HG02759 (cell line): ENCODE results near the gene ATG7.
A peak's percentile ranks its signal among the peaks of the same experiment; 100 is the strongest.
"Not testable (repeated sequence)": the region's sequence is repeated elsewhere in the genome, so short reads cannot be mapped to it uniquely, and the experiment has no call there.

ENCODE experiments used
- ATAC-seq: cut with Tn5 transposase; IDR thresholded peaks from one replicate; pipeline ENCODE4 v1.9.1; 2021; ENCODE audit warnings: mild to moderate bottlenecking, moderate library complexity; ENCODE audit not compliant: unreplicated experiment

ATG7 gene

DNA sequence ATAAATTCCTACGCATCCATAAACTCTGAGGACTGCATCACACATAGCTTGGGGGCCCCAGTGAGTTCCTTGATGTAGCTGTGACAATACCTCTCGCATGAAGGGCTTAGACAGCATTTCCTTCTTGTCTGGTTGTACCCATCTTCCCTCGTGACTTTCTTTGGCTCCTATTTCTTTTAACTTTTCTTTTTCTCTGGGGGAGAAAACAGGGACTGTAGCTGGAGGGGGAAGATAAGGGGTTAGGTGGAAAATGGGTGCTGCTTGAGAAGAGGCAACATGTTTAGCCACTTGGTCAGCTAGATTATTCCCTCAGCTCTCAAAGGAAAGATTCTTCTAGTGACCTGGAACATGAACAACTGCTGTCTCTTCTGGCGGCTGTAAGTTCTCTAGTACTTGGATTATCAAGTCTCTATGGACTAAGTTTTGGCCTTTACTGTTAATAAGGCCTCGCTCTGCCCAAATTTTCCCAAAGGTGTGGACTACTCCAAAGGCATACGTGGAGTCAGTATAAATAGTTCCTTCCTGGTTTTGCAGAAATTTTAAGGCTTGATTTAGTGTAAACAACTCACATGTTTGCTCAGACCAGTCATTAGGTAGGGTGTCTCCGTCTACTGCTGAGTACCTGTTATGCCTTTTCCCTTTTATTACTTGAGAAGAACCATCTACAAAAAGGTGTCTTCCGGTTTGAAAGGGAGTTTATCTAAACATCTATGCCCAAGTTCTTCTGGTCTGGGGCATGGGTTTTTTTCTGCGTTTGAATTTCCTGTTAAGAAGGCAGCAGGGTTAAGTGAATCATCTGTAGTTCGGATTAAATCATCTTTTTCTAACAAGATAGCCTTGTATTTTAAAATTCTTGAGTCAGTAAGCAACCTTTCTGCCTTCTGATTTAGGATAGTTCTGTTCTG is 21.0 kb upstream of the ATG7 start:
- no peak for ATAC-seq

DNA sequence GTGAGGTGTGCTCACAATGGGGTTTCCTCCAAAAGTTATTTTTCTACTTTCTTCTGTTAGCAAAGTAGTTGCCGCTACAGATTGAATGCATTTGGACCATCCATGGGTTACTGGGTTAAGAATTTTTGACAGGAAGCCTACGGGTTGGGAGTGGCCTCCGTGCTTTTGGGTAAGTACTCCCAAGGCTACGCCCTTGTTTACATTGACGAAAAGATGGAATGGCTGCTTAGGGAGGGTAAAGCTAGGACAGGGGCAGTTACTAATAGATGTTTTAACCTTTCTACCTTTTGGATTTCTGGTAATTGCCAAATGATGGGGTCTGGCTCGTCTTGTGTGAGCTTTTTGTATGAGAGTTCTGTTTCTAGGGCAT is 20.4 kb upstream of the ATG7 start:
- no peak for ATAC-seq

DNA sequence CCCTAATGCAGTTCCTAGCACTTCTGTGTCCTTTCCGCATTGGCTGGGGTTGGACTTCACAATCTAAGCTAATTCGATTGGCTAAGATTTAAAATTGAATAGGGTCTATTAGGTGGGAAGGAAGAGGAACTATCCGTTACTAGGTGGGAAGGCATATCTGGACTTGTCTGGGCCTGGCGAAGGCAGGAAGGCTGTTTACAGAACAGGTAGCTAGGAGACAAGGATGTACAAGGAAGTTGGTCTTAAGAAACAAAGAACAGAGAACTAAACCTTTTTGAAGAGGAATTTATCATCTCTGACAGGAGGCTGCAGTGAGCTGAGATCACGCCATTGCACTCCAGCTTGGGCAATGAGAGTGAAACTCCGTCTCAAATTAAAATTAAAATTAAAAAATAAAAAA is 17.3 kb upstream of the ATG7 start:
- no peak for ATAC-seq

DNA sequence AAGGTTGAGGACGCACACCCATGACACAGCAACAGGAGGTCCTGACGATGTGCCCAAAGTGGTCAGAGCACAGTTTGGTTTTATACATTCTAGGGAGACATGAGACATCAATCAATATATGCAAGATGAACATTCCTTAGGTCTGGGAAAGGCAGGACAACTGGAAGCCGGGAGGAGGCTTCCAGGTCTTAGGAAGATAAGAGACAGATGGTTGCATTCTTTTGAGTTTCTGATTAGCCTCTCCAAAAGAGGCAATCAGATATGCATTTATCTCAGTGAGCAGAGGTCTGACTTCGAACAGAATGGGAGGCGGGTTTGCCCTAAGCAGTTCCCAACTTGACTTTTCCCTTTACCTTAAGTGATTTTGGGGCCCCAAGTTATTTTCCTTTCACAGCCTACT is 16.7 kb upstream of the ATG7 start:
- ATAC-seq, result not testable (repeated sequence)

DNA sequence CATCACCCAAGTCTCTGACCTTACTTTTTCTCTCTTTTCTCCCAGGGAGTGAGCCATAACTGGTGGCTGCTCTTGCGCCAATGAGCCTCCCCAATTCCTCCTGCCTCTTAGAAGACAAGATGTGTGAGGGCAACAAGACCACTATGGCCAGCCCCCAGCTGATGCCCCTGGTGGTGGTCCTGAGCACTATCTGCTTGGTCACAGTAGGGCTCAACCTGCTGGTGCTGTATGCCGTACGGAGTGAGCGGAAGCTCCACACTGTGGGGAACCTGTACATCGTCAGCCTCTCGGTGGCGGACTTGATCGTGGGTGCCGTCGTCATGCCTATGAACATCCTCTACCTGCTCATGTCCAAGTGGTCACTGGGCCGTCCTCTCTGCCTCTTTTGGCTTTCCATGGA is 13.2 kb upstream of the ATG7 start:
- no peak for ATAC-seq

DNA sequence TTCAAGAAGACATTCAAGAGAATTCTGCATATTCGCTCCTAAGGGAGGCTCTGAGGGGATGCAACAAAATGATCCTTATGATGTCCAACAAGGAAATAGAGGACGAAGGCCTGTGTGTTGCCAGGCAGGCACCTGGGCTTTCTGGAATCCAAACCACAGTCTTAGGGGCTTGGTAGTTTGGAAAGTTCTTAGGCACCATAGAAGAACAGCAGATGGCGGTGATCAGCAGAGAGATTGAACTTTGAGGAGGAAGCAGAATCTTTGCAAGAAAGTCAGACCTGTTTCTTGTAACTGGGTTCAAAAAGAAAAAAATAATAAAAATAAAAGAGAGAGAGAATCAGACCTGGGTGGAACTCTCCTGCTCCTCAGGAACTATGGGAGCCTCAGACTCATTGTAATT is 11.7 kb upstream of the ATG7 start:
- ATAC-seq, result no peak

DNA sequence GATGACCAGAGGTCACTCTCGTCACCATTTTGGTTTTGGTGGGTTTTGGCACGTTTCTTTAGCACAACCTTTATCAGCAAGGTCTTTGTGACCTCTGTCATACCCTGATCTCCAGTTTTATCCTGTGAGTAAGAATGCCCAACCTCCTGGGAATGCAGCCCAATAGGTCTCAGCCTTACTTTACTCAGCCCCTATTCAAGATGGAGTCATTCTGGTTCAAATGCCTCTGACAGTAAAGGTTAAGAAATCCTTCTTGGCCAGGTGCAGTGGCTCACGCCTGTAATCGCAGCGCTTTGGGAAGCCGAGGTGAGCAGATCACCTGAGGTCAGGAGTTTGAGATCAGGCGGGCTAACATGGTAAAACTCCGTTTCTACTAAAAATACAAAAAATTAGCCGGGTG is 3.2 kb upstream of the ATG7 start:
- ATAC-seq, result no peak

DNA sequence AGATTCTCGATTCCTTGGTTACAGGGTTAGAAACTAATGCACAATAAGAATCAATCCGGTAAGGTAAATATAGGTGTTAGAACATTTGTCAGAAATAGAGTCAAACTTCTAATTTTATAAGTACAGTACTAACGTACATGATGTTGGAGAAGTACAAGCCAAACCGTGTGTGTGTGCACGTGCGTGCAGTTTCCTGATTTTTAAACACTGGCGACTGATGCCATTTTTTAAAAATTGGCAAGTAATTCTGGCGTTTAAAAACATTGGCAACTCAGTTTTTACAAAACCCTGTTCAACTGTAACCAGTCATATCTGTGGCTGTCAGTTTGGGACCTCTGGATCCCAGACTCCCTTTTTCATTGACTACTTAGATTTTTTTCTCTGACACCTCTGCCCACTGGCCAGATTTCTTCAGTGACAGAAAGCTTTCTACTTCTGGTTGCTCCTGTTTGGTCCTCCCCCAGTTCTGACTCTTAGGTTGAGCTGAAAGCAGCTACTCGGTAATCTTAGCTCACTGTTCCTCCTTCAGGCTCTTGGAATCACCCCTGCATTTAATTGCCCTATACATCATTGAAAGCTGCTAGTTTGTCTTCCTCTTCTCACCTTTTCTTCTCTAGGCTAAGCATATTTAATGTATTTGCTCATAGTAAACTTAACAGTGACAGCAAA is 843 bp downstream of the ATG7 start:
- no peak for ATAC-seq

DNA sequence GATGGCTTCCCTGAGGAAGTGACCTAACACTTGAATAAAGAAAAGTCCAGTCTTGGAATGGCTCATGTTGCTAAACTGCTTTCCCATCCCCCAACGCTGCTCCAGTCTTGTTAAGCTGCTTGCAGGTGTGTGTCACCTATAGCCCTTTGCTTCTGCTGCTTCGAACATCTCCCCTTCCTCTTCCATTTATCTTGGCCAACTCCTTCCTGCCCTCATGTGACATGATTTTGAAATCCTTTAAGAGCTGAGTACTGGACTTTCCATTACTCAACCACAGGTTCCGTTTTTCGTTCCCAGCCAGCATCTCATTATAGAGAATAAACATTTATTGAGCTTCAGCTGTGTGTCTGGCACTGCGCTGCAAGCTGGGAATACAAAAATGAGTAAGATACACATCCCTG is 1.7 kb downstream of the ATG7 start:
- no peak for ATAC-seq

DNA sequence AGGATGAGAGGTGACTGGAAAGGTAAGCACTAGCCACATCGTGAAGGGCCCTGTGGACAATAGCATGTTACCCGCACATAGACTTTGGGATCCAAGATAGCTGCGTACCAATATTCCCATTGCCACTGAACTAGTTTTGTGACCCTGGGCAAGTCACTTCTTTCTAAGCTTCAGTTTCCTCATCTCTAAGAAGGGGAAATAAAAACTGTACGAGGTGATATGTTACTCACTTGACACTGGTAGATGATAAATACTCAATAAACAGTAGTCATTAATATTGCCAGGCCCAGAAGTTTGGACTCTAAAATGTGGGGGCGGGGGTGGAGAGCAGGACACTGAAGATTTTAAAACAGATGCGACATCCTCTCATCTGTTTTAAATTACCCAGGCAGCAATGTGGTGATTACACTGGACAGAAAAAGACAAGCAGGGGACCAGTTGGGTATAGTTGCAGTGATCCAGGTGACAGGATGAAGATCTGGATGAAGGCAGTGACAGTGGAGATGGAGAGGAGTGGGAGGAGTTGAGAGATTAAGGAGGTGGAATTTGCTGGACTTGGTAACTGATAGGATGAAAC is 2.5 kb downstream of the ATG7 start:
- ATAC-seq, result no peak

DNA sequence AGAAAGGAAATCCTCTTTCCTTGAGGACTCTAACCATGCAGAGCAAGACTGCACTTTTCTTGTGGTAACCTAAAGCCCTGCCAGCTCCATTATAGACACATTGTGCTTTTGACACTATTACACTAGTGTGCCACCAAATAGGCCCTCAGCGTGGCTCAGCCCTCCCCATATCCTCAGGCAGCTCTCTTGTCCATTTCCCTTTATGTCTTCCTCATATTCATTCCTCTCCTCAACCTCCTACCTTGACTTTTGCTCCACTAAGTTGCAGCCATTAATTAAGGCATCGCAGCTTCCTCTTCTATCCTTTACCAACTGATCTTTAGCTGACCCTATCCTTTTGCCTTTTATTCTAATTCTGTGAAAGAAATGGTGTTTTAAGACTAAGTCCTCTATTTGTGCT is 3.7 kb downstream of the ATG7 start:
- ATAC-seq, result no peak

DNA sequence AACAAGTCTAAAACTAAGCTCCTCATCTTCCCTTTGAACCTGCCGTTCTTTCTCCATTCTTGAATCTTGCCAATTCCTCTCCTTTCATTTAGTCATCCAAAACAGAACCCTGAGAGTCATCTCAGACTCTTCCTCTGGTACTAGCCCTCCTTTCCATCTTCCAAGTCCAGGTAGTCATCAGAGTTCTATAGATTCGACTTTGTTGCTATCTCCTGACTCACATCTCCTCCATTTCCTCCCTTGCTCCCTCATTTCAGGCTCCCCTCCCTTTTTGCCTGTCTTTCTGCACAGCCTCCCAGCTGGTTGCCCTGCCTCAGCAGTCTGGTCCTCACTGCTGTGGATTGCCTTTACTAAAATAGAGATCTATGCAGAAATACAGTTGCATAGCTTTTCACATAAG is 4.7 kb downstream of the ATG7 start:
- ATAC-seq, result no peak

DNA sequence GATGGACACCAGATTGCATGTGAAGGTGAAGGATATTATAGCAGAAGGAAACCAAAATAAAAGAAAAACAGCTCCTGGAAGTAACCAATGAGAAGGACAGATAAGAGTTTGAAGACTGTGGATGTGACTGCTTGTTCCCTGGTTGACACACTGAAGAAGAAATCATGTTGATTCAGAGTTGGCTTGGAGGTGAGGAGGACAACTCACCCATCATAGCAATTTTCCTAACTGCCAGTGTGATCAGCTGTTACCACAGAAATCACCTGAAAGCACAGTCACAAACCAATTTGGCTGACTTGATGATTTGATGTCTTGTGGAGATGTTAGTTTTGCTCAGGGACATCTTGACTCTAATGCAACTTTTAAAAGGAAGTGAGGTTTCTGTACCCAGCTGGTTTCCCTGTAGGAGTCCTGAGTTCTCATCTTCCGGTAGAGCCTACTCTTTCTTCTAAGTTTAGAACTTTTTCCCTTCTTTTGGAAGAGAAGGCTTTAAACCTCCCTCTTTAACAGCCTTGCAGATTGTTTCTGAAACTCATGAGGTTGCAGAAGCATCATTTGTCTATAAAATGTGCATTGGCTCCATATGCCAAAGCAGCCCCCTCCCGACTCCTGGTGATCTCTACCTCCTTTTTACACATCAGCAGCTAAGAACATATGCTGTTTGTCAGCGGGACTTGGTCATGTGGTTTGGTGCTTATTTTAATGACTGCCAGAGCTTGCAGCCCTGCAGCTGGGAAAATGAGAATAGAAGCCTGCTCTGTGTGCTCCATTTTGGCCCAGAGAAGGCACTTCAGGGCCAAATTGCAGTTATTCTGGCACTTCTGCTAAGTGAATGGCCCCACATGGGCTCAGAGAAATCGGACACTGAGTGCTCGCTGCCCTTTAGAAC is 10.3 kb downstream of the ATG7 start:
- ATAC-seq, result no peak

DNA sequence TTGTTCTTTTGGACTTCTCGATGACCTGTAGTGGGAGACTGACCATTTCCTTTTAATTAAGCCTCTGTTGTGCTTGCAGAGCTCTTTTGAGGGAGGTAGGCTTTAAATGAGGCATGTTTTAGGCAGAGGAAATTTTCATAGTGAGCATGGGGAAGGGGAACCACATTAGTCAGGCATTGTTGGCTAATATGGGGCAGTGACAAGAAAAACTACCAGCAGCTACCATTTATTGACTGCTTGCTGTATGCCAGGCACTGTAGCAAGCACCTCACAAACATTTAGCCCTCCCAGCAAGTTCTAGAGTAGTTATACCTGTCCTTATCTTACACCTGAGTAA is 10.9 kb downstream of the ATG7 start:
- ATAC-seq, result no peak

DNA sequence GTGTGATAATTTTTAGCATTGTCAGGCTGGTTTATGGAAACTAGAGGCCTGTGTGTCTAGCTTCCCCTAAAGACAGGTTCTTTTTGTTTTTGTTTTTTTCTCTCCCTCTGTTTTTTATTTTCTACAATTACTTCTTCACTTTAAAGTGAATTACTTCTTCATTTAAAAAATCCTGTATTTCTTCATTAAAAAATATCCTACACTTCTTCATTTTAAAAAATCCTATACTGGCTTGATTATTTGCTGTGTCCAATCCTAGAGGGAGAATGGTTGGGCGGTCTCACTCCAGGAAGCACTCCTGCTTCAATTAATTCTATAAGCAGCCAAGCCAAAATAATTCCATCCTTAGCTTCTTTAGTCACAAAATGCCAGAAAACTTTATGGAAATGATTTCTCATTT is 11.8 kb downstream of the ATG7 start:
- ATAC-seq, result no peak

DNA sequence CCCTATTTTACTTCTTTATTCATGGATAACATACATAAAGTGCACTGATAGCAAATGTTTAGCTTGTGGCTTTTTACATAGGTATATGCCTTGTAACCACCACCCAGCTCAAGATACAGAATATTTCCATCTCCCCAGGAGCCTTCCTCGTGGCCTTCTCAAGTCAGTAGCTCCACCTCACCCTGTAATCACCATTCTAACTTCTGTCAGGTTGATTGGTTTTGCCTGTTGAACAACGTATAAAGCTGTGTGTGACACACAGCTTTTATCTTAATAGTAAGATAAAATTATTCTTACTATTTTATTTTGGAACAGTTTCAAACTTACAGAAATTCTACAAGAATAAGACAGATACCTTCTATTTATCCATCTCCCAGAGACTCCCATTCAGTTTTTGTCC is 13.3 kb downstream of the ATG7 start:
- no peak for ATAC-seq

DNA sequence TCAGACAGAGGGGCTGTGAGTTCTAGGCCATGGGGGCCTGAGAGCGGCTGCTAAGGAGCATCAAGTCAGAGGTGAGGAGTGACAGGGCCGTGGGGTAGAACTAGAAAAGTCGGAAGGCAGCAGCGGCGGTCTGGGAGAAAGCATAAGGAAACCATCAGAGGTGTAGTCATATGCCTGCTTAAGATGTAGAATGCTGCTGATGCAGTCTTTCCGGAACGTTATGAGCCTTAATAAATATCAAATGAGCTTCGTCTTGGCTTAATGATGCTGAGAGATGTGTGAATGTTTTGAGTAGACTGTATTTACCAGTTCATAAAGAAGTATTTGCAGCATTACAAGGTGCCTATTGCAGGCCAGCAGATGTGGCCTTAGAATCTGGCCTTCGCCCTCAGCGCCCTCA is 15.2 kb downstream of the ATG7 start:
- ATAC-seq, result no peak

DNA sequence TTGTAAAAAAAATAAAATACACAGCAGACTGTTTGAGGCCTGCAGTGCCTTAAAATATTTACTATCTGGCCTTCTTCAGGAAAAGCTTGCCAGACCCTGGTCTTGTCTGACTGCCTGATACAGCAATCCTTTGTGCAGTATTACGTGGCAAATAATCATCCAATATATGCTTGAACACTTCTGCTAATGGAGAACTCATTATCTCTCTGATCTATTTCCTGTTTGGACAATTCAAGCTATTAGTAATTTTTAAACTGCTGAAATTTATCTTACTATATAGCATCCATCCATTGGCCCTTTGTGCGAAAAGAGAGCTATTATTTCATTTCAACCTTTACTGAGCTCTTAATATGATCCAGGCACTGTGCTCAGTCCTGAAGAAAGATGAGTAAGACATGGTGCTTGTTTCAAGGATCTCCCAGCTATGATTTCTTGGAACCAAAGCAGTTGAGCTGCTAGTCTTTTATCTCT is 15.9 kb downstream of the ATG7 start:
- no peak for ATAC-seq

DNA sequence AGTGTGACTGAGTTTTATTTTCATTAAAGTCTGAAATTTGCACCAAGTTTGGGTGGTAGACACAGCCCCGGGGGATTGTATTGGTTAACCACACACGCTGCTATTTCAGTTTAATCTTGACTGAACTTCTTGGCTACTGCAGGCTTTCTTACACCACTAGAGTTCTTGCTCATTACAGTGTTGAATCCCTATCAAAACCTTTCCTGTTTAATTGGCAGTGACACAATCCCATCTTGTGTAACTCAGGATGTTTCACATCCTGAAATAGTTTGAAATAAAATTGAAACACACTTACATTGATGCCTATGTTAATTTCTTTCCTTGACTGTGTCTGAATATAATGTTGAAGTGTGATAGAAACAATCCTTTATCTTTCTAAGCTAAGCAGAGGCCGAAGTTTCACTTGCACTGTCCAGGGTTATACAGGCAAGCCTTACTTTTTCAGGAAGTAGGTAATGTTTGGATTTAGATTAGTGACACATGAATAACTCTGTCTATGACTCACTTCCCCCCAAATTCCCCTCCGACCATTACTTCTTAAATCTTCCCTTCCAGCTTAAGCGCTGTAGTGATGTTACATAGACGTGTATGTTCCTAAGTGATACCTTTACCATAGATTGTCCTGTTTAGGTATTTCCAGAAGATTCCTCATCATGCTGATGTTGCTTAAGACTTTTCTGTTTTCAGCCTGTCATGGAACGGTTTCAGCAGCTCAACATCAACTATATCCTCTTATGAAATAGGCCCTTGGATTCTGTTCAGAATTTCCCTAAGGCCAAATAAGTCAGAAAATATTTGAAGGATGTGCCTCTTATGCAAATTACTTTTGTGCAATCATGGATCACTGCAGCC is 16.8 kb downstream of the ATG7 start:
- ATAC-seq, result peak; percentile 77

DNA sequence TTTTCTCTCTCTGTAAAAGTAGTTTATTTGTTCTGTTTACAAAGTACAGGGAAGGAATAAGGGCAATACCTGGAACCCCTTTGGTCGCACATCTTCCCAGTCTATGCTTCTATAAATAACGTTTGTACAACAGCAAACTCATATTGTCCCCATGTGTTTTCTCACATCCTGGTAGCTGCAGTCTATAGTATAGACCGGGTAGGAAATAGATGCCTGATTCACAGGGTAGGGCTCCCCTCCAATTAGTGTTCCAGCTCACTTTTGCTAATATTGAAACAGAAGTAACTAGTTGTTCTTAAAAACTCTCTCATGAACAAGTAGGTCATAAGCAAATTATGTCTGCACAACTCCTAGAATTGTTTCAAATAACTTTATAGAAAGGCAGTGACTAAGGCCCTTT is 17.7 kb downstream of the ATG7 start:
- no peak for ATAC-seq
